Measurements from ENCODE around the gene TEX2. TPM values are rescaled to one million over a fixed set of nuclear protein-coding genes. Genes with fewer than 3 reads are reported as not detected.

The TEX2 gene
- total and polyA plus RNA-seq, 2 of the 13 experiments (the other 11 are each of a cell fraction or from before 2014, with no cell fraction given), result 21.4 to 37.7 TPM

DNA sequence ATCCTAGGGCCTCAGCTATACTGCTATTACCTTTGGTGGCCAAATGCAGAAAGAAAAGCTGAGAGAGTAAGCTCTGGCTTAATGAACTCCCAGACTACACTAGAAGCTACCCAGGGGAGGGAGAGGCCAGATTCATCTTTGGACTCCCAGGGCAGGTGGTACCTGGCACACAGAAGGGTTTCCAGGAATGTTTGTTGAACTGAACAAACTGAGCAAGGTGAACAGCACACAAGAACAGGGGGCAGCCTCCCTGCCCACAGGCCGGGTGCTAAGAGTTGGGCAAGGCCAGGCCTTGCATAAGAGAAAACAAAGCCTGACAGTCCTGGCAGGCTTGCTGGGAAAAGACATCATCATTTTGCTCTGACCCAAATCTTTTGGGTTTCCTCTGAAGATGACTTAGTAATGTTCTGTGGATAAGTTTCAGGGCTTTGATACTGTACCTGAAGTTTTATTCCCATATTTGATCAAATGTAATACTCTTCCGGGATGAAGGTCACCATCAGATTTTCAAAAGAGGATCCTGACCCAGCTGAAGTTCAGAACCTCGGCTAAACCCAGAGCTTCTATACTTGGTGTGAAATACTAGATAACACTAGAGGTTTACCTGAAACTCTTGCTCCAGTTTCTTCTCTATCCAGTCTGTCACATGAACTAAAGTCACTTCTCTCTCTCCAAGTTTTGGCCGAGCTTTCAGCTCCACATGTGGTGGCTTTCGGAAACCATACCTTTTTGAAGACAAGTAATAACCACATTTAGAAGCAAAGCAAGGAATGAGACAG lies 112.6 kb downstream of the TEX2 start (continued):
- TF ChIP-seq, protein P1, sequence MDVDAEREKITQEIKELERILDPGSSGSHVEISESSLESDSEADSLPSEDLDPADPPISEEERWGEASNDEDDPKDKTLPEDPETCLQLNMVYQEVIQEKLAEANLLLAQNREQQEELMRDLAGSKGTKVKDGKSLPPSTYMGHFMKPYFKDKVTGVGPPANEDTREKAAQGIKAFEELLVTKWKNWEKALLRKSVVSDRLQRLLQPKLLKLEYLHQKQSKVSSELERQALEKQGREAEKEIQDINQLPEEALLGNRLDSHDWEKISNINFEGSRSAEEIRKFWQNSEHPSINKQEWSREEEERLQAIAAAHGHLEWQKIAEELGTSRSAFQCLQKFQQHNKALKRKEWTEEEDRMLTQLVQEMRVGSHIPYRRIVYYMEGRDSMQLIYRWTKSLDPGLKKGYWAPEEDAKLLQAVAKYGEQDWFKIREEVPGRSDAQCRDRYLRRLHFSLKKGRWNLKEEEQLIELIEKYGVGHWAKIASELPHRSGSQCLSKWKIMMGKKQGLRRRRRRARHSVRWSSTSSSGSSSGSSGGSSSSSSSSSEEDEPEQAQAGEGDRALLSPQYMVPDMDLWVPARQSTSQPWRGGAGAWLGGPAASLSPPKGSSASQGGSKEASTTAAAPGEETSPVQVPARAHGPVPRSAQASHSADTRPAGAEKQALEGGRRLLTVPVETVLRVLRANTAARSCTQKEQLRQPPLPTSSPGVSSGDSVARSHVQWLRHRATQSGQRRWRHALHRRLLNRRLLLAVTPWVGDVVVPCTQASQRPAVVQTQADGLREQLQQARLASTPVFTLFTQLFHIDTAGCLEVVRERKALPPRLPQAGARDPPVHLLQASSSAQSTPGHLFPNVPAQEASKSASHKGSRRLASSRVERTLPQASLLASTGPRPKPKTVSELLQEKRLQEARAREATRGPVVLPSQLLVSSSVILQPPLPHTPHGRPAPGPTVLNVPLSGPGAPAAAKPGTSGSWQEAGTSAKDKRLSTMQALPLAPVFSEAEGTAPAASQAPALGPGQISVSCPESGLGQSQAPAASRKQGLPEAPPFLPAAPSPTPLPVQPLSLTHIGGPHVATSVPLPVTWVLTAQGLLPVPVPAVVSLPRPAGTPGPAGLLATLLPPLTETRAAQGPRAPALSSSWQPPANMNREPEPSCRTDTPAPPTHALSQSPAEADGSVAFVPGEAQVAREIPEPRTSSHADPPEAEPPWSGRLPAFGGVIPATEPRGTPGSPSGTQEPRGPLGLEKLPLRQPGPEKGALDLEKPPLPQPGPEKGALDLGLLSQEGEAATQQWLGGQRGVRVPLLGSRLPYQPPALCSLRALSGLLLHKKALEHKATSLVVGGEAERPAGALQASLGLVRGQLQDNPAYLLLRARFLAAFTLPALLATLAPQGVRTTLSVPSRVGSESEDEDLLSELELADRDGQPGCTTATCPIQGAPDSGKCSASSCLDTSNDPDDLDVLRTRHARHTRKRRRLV (CRISPR knock-in tag; IDR thresholded peaks at IDR 0.05), result no peak
- 0 out of 2 replicates have a peak, but pooled peaks have one; percentile 33 for TF ChIP-seq SRF (IDR thresholded peaks at IDR 0.05; ENCODE audit: low read depth, low read length)
- TF ChIP-seq CAMTA2 (CRISPR knock-in tag; IDR thresholded peaks at IDR 0.05; ENCODE audit: borderline replicate concordance), result no peak
- peak; percentile 40; the same call in 1 of the 2 replicates for TF ChIP-seq NCOA1 (CRISPR knock-in tag; IDR thresholded peaks at IDR 0.05)
- TF ChIP-seq ZNF333 (CRISPR knock-in tag; IDR thresholded peaks at IDR 0.05; ENCODE audit: borderline replicate concordance), result no peak; the same call in 1 of the 2 replicates
- TF ChIP-seq SCMH1 (CRISPR knock-in tag; IDR thresholded peaks at IDR 0.05; ENCODE audit: borderline replicate concordance), result no peak
- peak; percentile 100 for TF ChIP-seq HDAC2 (CRISPR knock-in tag; IDR thresholded peaks at IDR 0.05)
- peak; percentile 58 for TF ChIP-seq ATF7 (IDR thresholded peaks at IDR 0.05)
- TF ChIP-seq ATF7 (CRISPR knock-in tag; IDR thresholded peaks at IDR 0.05), result peak; percentile 96
- TF ChIP-seq ZNF335 (CRISPR knock-in tag; IDR thresholded peaks at IDR 0.05), result peak; percentile 78
- no peak for TF ChIP-seq EEA1 (CRISPR knock-in tag; IDR thresholded peaks at IDR 0.05; ENCODE audit: borderline replicate concordance)
- TF ChIP-seq NFATC3 (CRISPR knock-in tag; IDR thresholded peaks at IDR 0.05), result no peak
- 0 out of 2 replicates have a peak, but pooled peaks have one; percentile 59 for TF ChIP-seq ZNF224 (CRISPR knock-in tag; IDR thresholded peaks at IDR 0.05)
- TF ChIP-seq, protein P2, sequence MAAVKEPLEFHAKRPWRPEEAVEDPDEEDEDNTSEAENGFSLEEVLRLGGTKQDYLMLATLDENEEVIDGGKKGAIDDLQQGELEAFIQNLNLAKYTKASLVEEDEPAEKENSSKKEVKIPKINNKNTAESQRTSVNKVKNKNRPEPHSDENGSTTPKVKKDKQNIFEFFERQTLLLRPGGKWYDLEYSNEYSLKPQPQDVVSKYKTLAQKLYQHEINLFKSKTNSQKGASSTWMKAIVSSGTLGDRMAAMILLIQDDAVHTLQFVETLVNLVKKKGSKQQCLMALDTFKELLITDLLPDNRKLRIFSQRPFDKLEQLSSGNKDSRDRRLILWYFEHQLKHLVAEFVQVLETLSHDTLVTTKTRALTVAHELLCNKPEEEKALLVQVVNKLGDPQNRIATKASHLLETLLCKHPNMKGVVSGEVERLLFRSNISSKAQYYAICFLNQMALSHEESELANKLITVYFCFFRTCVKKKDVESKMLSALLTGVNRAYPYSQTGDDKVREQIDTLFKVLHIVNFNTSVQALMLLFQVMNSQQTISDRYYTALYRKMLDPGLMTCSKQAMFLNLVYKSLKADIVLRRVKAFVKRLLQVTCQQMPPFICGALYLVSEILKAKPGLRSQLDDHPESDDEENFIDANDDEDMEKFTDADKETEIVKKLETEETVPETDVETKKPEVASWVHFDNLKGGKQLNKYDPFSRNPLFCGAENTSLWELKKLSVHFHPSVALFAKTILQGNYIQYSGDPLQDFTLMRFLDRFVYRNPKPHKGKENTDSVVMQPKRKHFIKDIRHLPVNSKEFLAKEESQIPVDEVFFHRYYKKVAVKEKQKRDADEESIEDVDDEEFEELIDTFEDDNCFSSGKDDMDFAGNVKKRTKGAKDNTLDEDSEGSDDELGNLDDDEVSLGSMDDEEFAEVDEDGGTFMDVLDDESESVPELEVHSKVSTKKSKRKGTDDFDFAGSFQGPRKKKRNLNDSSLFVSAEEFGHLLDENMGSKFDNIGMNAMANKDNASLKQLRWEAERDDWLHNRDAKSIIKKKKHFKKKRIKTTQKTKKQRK (IDR thresholded peaks at IDR 0.05; ENCODE audit: low read length), result no peak
- TF ChIP-seq SMAD3 (CRISPR knock-in tag; IDR thresholded peaks at IDR 0.05), result peak; percentile 99
- no peak for TF ChIP-seq DR1 (CRISPR knock-in tag; IDR thresholded peaks at IDR 0.05)
- no peak for TF ChIP-seq ZNF180 (CRISPR knock-in tag; IDR thresholded peaks at IDR 0.05; ENCODE audit: borderline replicate concordance, low read depth)
- TF ChIP-seq PHF20 (CRISPR knock-in tag; IDR thresholded peaks at IDR 0.05), result no peak
- TF ChIP-seq MAFF (IDR thresholded peaks at IDR 0.05; ENCODE audit: low read depth, low read length), result no peak
- no peak for TF ChIP-seq U2AF2 (IDR thresholded peaks at IDR 0.05; ENCODE audit: low read depth, low read length)
- no peak for TF ChIP-seq EED (CRISPR knock-in tag; IDR thresholded peaks at IDR 0.05)
- TF ChIP-seq SIX1 (CRISPR knock-in tag; IDR thresholded peaks at IDR 0.05; ENCODE audit: borderline replicate concordance), result peak; percentile 85
- no peak for TF ChIP-seq TCF7L2 (IDR thresholded peaks at IDR 0.05; ENCODE audit: low read depth, low read length)
- peak; percentile 89 for TF ChIP-seq POGZ (CRISPR knock-in tag; IDR thresholded peaks at IDR 0.05)

All from HepG2 (cell line).